H1 (cell line): Measurements from ENCODE around the gene AP3D1. TPM values are rescaled to one million over a fixed set of nuclear protein-coding genes. Genes with fewer than 3 reads are reported as not detected.

ENCODE experiments used
- CTCF ChIA-PET: fragments of 300-600 bp; sonication (Branson Sonifier 250); formaldehyde crosslinking; loops from one replicate; lab custom pipeline; 2021; ENCODE audit not compliant: partially characterized antibody; lab: Charles Lee
- POLR2A ChIA-PET: fragments of 300-600 bp; sonication (Branson Sonifier 250); formaldehyde crosslinking; loops from one replicate; lab custom pipeline; 2021; ENCODE audit warnings: inconsistent platforms; ENCODE audit not compliant: partially characterized antibody; lab: Charles Lee
- DNase-seq, 2 experiments: peaks; one replicate each; pipeline versions ENCODE4 v3.0.0 to v3.0.0-alpha.2; 2010 to 2022; ENCODE audit warnings: low spot score in 2 of 2, low read depth in 1 of 2, mixed read lengths in 1 of 2
- FAIRE-seq: peaks from 2 replicates; lab custom pipeline; 2011; peaks lifted over from hg19 to GRCh38; lab: Jason Lieb, UNC
- H2AFZ ChIP-seq: 2 replicates; pipeline ENCODE4 v1.8.1; 2012; ENCODE audit warnings: low read length, inconsistent platforms
- H2AK5ac ChIP-seq: 2 replicates; pipeline ENCODE4 v1.6.1; 2013; ENCODE audit warnings: low read depth, low read length
- H2BK120ac ChIP-seq: replicated peaks from 2 replicates; pipeline ENCODE3; 2013; ENCODE audit warnings: low read depth, low read length, inconsistent platforms
- H2BK12ac ChIP-seq: 2 replicates; pipeline ENCODE4 v1.6.1; 2013; ENCODE audit warnings: low read depth, low read length
- H2BK15ac ChIP-seq: 2 replicates; pipeline ENCODE4 v1.6.1; 2013; ENCODE audit warnings: low read length
- H2BK20ac ChIP-seq: 2 replicates; pipeline ENCODE4 v1.6.1; 2013; ENCODE audit warnings: low read length
- H2BK5ac ChIP-seq: 2 replicates; pipeline ENCODE4 v1.6.1; 2013; ENCODE audit warnings: low read depth, low read length
- H3K14ac ChIP-seq: 2 replicates; pipeline ENCODE4 v1.6.1; 2013; ENCODE audit warnings: inconsistent platforms; ENCODE audit not compliant: insufficient read length
- H3K18ac ChIP-seq: 2 replicates; pipeline ENCODE4 v1.6.1; 2013; ENCODE audit warnings: low read length; ENCODE audit errors: extremely low read depth
- H3K23ac ChIP-seq: 2 replicates; pipeline ENCODE4 v1.6.1; 2013; ENCODE audit warnings: inconsistent platforms; ENCODE audit not compliant: insufficient read length
- H3K23me2 ChIP-seq: 2 replicates; pipeline ENCODE4 v1.6.1; 2013; ENCODE audit warnings: low read depth, low read length
- H3K27ac ChIP-seq: 2 replicates; pipeline ENCODE4 v1.6.1; 2011; ENCODE audit warnings: low read depth, low read length, inconsistent platforms
- H3K27me3 ChIP-seq, 4 experiments: replicated peaks in 1 of 4; 1 replicate in 1 of 4; 2 replicates in 3 of 4; pipeline versions ENCODE4 v1.6.1 to v1.8.1; 2011 to 2013; ENCODE audit warnings: low read length in 3 of 4, mild to moderate bottlenecking in 3 of 4, inconsistent platforms in 2 of 4, mixed read lengths in 2 of 4, moderate library complexity in 1 of 4; ENCODE audit not compliant: control insufficient read depth in 3 of 4, insufficient read depth in 3 of 4; ENCODE audit errors: extremely low read depth in 1 of 4
- H3K36me3 ChIP-seq, 4 experiments: 2 replicates each; pipeline versions ENCODE4 v1.6.1 to v1.8.1; 2011 to 2013; ENCODE audit warnings: mild to moderate bottlenecking in 4 of 4, low read length in 3 of 4, moderate library complexity in 2 of 4, control low read depth in 1 of 4, inconsistent platforms in 1 of 4; ENCODE audit not compliant: insufficient read depth in 4 of 4, control insufficient read depth in 2 of 4
- H3K4ac ChIP-seq: replicated peaks from 2 replicates; pipeline ENCODE3; 2013; ENCODE audit warnings: low read length, low read depth, mixed read lengths, inconsistent platforms; ENCODE audit not compliant: insufficient read length
- H3K4me1 ChIP-seq, 4 experiments: replicated peaks in 1 of 4; 1 replicate in 1 of 4; 2 replicates in 3 of 4; pipeline versions ENCODE4 v1.6.1 to v1.8.1; 2011 to 2013; ENCODE audit warnings: low read length in 3 of 4, inconsistent platforms in 2 of 4, mixed read lengths in 1 of 4; ENCODE audit not compliant: insufficient read depth in 4 of 4, control insufficient read depth in 3 of 4
- H3K4me2 ChIP-seq, 2 experiments: 2 replicates each; pipeline versions ENCODE4 v1.6.1 to v1.8.1; 2011 to 2013; ENCODE audit warnings: low read depth in 2 of 2, low read length in 2 of 2, control low read depth in 1 of 2, inconsistent platforms in 1 of 2, mild to moderate bottlenecking in 1 of 2; ENCODE audit not compliant: insufficient read depth in 1 of 2
- H3K4me3 ChIP-seq, 4 experiments: fragments of 200-600, 300-600 bp in 1 of 4; sonication (generic), shearing (Covaris generic), sonication (Bioruptor Twin) in 1 of 4; 2 replicates each; pipeline versions ENCODE4 v1.5.1 to v1.8.1; 2011 to 2016; ENCODE audit warnings: low read length in 4 of 4, low read depth in 3 of 4, control low read depth in 2 of 4, inconsistent platforms in 2 of 4, mild to moderate bottlenecking in 2 of 4, mixed read lengths in 1 of 4, moderate library complexity in 1 of 4; ENCODE audit not compliant: insufficient read depth in 2 of 4; ENCODE audit errors: extremely low read depth in 1 of 4
- H3K56ac ChIP-seq: replicated peaks from 2 replicates; pipeline ENCODE3; 2013; ENCODE audit warnings: low read depth, mild to moderate bottlenecking, mixed read lengths, low read length, inconsistent platforms; ENCODE audit not compliant: insufficient read length
- H3K79me1 ChIP-seq: 2 replicates; pipeline ENCODE4 v1.6.1; 2013; ENCODE audit warnings: low read depth, low read length, control low read depth
- H3K79me2 ChIP-seq, 2 experiments: 2 replicates each; pipeline versions ENCODE4 v1.6.1 to v1.8.1; 2012 to 2013; ENCODE audit warnings: low read length in 2 of 2, mild to moderate bottlenecking in 2 of 2, inconsistent platforms in 1 of 2; ENCODE audit not compliant: insufficient read depth in 2 of 2, control insufficient read depth in 1 of 2
- H3K9ac ChIP-seq, 4 experiments: replicated peaks in 1 of 4; 1 replicate in 1 of 4; 2 replicates in 3 of 4; pipeline versions ENCODE4 v1.6.1 to v1.8.1; 2011 to 2013; ENCODE audit warnings: low read depth in 3 of 4, low read length in 3 of 4, control low read depth in 2 of 4, mild to moderate bottlenecking in 2 of 4, moderate library complexity in 2 of 4, inconsistent platforms in 1 of 4; ENCODE audit errors: extremely low read depth in 1 of 4
- H3K9me3 ChIP-seq, 2 experiments: 2 replicates each; pipeline versions ENCODE4 v1.6.1 to v1.8.1; 2012 to 2013; ENCODE audit warnings: mild to moderate bottlenecking in 2 of 2, moderate library complexity in 2 of 2, control low read depth in 1 of 2, inconsistent platforms in 1 of 2, low read depth in 1 of 2, low read length in 1 of 2, mixed read lengths in 1 of 2; ENCODE audit not compliant: insufficient read depth in 2 of 2
- H4K20me1 ChIP-seq, 2 experiments: replicated peaks in 1 of 2; 2 replicates each; pipeline versions ENCODE3 to v1.8.1; 2011 to 2013; ENCODE audit warnings: inconsistent platforms in 2 of 2, low read length in 2 of 2, mild to moderate bottlenecking in 1 of 2; ENCODE audit not compliant: insufficient read depth in 2 of 2, control insufficient read depth in 1 of 2
- H4K5ac ChIP-seq: 2 replicates; pipeline ENCODE4 v1.6.1; 2013; ENCODE audit warnings: low read length, low read depth, mixed read lengths, inconsistent platforms; ENCODE audit not compliant: insufficient read length
- H4K8ac ChIP-seq: 2 replicates; pipeline ENCODE4 v1.8.0; 2013; ENCODE audit warnings: mild to moderate bottlenecking, moderate library complexity, low read length, inconsistent platforms; ENCODE audit not compliant: insufficient read depth; ENCODE audit errors: extremely low read depth
- H4K91ac ChIP-seq: replicated peaks from 2 replicates; pipeline ENCODE3; 2013; ENCODE audit warnings: low read length, mixed read lengths, inconsistent platforms; ENCODE audit not compliant: insufficient read length
- ASH2L ChIP-seq: fragments of 200-600, 300-600 bp; sonication (generic); IDR thresholded peaks from one replicate; pipeline ENCODE4 v1.7.1; 2017; ENCODE audit warnings: low read length
- BACH1 ChIP-seq: IDR thresholded peaks from 2 replicates; pipeline ENCODE4 v1.6.1; 2012; ENCODE audit warnings: low read length, improper control_type of control experiment
- BCL11A ChIP-seq, 2 experiments: IDR thresholded peaks; one replicate each; pipeline ENCODE4 v1.6.1; 2011; ENCODE audit warnings: low read depth in 2 of 2, low read length in 2 of 2, mild to moderate bottlenecking in 2 of 2
- CBX8 ChIP-seq: fragments of 300-800, 300-1000 bp; sonication (generic); IDR thresholded peaks from 2 replicates; pipeline ENCODE4 v1.7.1; 2016; ENCODE audit warnings: low read depth, low read length, borderline replicate concordance
- KDM1A ChIP-seq: fragments of 200-600, 300-600 bp; sonication (generic); IDR thresholded peaks from 2 replicates; pipeline ENCODE4 v1.7.1; 2016; ENCODE audit warnings: mild to moderate bottlenecking, low read length, borderline replicate concordance
- MAFK ChIP-seq: IDR thresholded peaks from 2 replicates; pipeline ENCODE4 v1.6.1; 2012; ENCODE audit warnings: low read depth, mild to moderate bottlenecking, improper control_type of control experiment, low read length
- POLR2A ChIP-seq, 2 experiments: IDR thresholded peaks; 1 replicate in 1 of 2; 2 replicates in 1 of 2; pipeline ENCODE4 v1.6.1; 2011; ENCODE audit warnings: low read depth in 2 of 2, low read length in 2 of 2, mild to moderate bottlenecking in 2 of 2; ENCODE audit errors: control extremely low read depth in 1 of 2
- RBBP5 ChIP-seq: IDR thresholded peaks from 2 replicates; pipeline ENCODE4 v1.7.1; 2012; ENCODE audit warnings: low read depth, mild to moderate bottlenecking, inconsistent platforms, low read length, moderate library complexity, borderline replicate concordance
- RXRA ChIP-seq: IDR thresholded peaks from 2 replicates; pipeline ENCODE4 v1.6.1; 2011; ENCODE audit warnings: low read depth, mild to moderate bottlenecking, low read length, moderate library complexity; ENCODE audit not compliant: insufficient read depth
- SAP30 ChIP-seq: fragments of 300-600 bp; sonication (generic); IDR thresholded peaks from 2 replicates; pipeline ENCODE4 v1.7.1; 2012; ENCODE audit warnings: low read length, moderate library complexity, mild to moderate bottlenecking, inconsistent platforms; ENCODE audit not compliant: insufficient read depth, insufficient replicate concordance
- SUZ12 ChIP-seq: fragments of 200-600 bp; sonication (generic); IDR thresholded peaks from 2 replicates; pipeline ENCODE4 v1.6.1; 2012; ENCODE audit warnings: mild to moderate bottlenecking, inconsistent platforms, low read length, moderate library complexity, mixed read lengths
- WGBS, 2 experiments: shearing (Covaris generic) in 1 of 2; methylation state at CpG; one replicate each; pipeline versions ENCODE4 v1.1.6 to v1.1.7; 2013 to 2015; ENCODE audit warnings: low lambda C conversion rate in 2 of 2, mixed read lengths in 2 of 2, inconsistent platforms in 1 of 2, low coverage in 1 of 2, missing lambda C conversion rate in 1 of 2; ENCODE audit not compliant: insufficient replicate concordance in 2 of 2, insufficient coverage in 1 of 2, insufficient read length in 1 of 2; ENCODE audit errors: extremely low coverage in 1 of 2, missing lambda C conversion rate in 1 of 2; 5-methylcytosine and 5-hydroxymethylcytosine counted together
- polyA plus RNA-seq, 7 experiments: library from polyadenylated mRNA; depleted of rRNA in 3 of 7; stranded (reverse) in 5 of 7; unstranded in 2 of 7; fragments of >200 nt in 5 of 7; fragments of 200-250 nt in 2 of 7; gene quantifications; 1 replicate in 5 of 7; 2 replicates in 1 of 7; 4 replicates in 1 of 7; pipeline versions ENCODE4 v1.2.1 to v1.2.3, GENCODE V29; 2011 to 2013; ENCODE audit warnings: missing spikeins in 2 of 7, mixed read lengths in 2 of 7
- total RNA-seq: library from RNA; stranded (reverse); fragmentation: NEBNext Ultra II Directional; extraction: Animal tissue kit (Norgen Biotek cat#: 25700); gene quantifications from 2 replicates; pipeline ENCODE4 v1.2.1, GENCODE V29; 2021
- TF ChIP-seq, protein P1 (sequence below): IDR thresholded peaks from 2 replicates; pipeline ENCODE4 v1.6.1; 2011; ENCODE audit warnings: low read depth, mild to moderate bottlenecking, low read length; ENCODE audit not compliant: insufficient read depth
- TF ChIP-seq, protein P2 (sequence below): IDR thresholded peaks from 2 replicates; pipeline ENCODE4 v1.6.1; 2012; ENCODE audit warnings: inconsistent platforms

AP3D1 gene
- total and polyA plus RNA-seq, 2 of the 8 experiments (the other 6 are each of a cell fraction or from before 2014, with no cell fraction given): 161 to 174 TPM

DNA sequence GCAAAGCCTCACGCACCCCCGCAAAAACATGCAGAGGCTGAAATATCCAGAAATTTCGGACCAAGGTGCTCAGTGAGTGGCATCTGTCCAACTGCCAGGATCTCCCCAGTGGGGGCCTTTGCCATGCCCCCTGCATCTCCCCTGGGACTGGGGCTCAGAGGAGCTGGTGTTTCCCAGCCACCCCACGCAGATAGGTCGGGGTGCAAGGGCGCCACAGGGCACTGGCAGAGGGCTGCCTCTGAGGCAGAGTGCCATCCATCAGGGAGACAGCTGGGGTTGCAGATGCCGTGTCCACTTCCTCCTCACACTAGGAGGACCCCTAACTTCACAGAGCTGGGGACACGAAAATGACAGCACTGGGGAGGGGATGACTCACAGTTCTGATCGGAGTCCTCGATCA, 28.4 kb downstream of the AP3D1 start:
- no peak overlapping the region for H4K8ac ChIP-seq
- no peak overlapping the region for H3K9ac ChIP-seq
- 0 out of 2 replicates have a peak overlapping the region, but pooled peaks have one; percentile 35 for H2BK5ac ChIP-seq
- CTCF ChIA-PET: interaction anchor here (1.3 to 2.3 kb wide), 4 partner anchors 9 to 26 kb away, joined by 3 to 8 read pairs (median 5); no protein-coding TSS in a partner anchor
- H3K4me1 ChIP-seq: no peaks in the 10 kb centered on the region
- H3K79me1 ChIP-seq: peaks cover 7% of the 10 kb centered on the region
- H2BK12ac ChIP-seq: no peak overlapping the region
- no peak overlapping the region for H2AK5ac ChIP-seq
- H3K18ac ChIP-seq: no peak overlapping the region
- FAIRE-seq: no peak
- H2BK20ac ChIP-seq: no peak overlapping the region
- H3K4me3 ChIP-seq: no peak overlapping the region
- H2BK120ac ChIP-seq: no peak overlapping the region
- H2BK15ac ChIP-seq: no peak overlapping the region
- H4K91ac ChIP-seq: no peak overlapping the region
- H3K23me2 ChIP-seq: no peaks in the 10 kb centered on the region
- H3K36me3 ChIP-seq: peaks cover 44 to 67% (median 59%) of the 10 kb centered on the region in 4 experiments
- H2AFZ ChIP-seq: no peak overlapping the region
- no peak overlapping the region for H3K4ac ChIP-seq
- POLR2A ChIA-PET: interaction anchor here (1.0 to 1.7 kb wide), 8 partner anchors 11 to 130 kb away, joined by 3 to 6 read pairs (median 4); no protein-coding TSS in a partner anchor
- H3K23ac ChIP-seq: no peak overlapping the region
- H3K27me3 ChIP-seq: no peaks in the 10 kb centered on the region
- H3K9me3 ChIP-seq: no peaks in the 10 kb centered on the region
- WGBS, 2 experiments: 95% methylated on average over 10 of the region's 10 CpGs; no CpG with 5 or more reads in 1 of the 2 experiments
- H3K79me2 ChIP-seq: no peaks in the 10 kb centered on the region; a peak in 1 of 4 replicates
- no peak overlapping the region for H3K14ac ChIP-seq
- peaks cover 10 to 35% of the 10 kb centered on the region in 2 experiments for H4K20me1 ChIP-seq
- DNase-seq: no peak
- H4K5ac ChIP-seq: no peak overlapping the region
- no peak overlapping the region for H3K27ac ChIP-seq
- no peak overlapping the region for H3K4me2 ChIP-seq
- no peak overlapping the region for H3K56ac ChIP-seq
- TF ChIP-seq ASH2L (no peak), RBBP5 (no peak), POLR2A (IDR thresholded peaks at IDR 0.05; ENCODE audit: control extremely low read depth in 1 of 2, low read depth in 2 of 2, low read length in 2 of 2) (no peak), SUZ12 (no peak), KDM1A (no peak), BCL11A (IDR thresholded peaks at IDR 0.05; ENCODE audit: low read depth in 2 of 2, low read length in 2 of 2) (no peak), BACH1 (no peak), RXRA (no peak), SAP30 (no peak), MAFK (no peak), CBX8 (no peak)
- TF ChIP-seq, protein P1, sequence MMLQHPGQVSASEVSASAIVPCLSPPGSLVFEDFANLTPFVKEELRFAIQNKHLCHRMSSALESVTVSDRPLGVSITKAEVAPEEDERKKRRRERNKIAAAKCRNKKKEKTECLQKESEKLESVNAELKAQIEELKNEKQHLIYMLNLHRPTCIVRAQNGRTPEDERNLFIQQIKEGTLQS: no peak
- TF ChIP-seq, protein P2, sequence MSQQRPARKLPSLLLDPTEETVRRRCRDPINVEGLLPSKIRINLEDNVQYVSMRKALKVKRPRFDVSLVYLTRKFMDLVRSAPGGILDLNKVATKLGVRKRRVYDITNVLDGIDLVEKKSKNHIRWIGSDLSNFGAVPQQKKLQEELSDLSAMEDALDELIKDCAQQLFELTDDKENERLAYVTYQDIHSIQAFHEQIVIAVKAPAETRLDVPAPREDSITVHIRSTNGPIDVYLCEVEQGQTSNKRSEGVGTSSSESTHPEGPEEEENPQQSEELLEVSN: no peak
